ENCODE data around the gene SYK.

- no peak for TF ChIP-seq SRF (IDR thresholded peaks at IDR 0.05; ENCODE audit: low read depth, low read length)
- TF ChIP-seq SIX4 (CRISPR knock-in tag; IDR thresholded peaks at IDR 0.05) = no peak
- no peak for TF ChIP-seq SMAD1 (CRISPR knock-in tag; IDR thresholded peaks at IDR 0.05; ENCODE audit: borderline replicate concordance, low read depth)
- no peak for TF ChIP-seq GLMP (CRISPR knock-in tag; IDR thresholded peaks at IDR 0.05; ENCODE audit: borderline replicate concordance)
- no peak for TF ChIP-seq NR3C1 (CRISPR knock-in tag; IDR thresholded peaks at IDR 0.05)
- no peak for TF ChIP-seq REST (IDR thresholded peaks at IDR 0.05; ENCODE audit: borderline replicate concordance in 1 of 2, low read depth in 1 of 2, low read length in 2 of 2)
- no peak for TF ChIP-seq ZNF574 (CRISPR knock-in tag; IDR thresholded peaks at IDR 0.05)
- TF ChIP-seq ATF7 (IDR thresholded peaks at IDR 0.05) = no peak
- no peak for TF ChIP-seq ATF7 (CRISPR knock-in tag; IDR thresholded peaks at IDR 0.05)
- TF ChIP-seq WIZ (CRISPR knock-in tag; IDR thresholded peaks at IDR 0.05) = no peak
- no peak for TF ChIP-seq PATZ1 (CRISPR knock-in tag; IDR thresholded peaks at IDR 0.05)
- TF ChIP-seq FOXO4 (CRISPR knock-in tag; conservative IDR thresholded peaks at IDR 0.05) = no peak
- no peak for TF ChIP-seq PTBP1 (IDR thresholded peaks at IDR 0.05; ENCODE audit: low read depth, low read length, poor library complexity, severe bottlenecking)
Observed at GRCh38 chr9:90915693-90916092, 114.1 kb downstream of the SYK start.
